ENCODE data around the gene WFDC2.

The WFDC2 gene

GRCh38 chr20:45469336-45470261 lies at the start of gene WFDC2:
Gene WFDC2 (plus strand): TSS chr20:45469753. CDS start chr20:45469782, 29 bp downstream.
- Histone ChIP-seq H3K4me3 (ENCODE audit: low read length) (peak within 1 kb of the TSS; percentile 58), H3K9me3 (ENCODE audit: control insufficient read depth, low read length) (no peaks in the 10 kb centered on the region), H3K9ac (ENCODE audit: low read length) (peak within 1 kb of the TSS; percentile 70), H3K36me3 (ENCODE audit: control insufficient read depth, insufficient read depth, low read length) (no peaks in the 10 kb centered on the region), H3K27me3 (ENCODE audit: control insufficient read depth, insufficient read depth, low read length) (peaks cover 27% of the 10 kb centered on the region), H3K4me1 (ENCODE audit: control insufficient read depth, insufficient read depth, low read length) (peaks cover 29% of the 10 kb centered on the region)

GRCh38 chr20:45420125-45420524 lies 49.4 kb upstream of the WFDC2 start:
- peak overlapping the region; percentile 26 for H3K9ac ChIP-seq (ENCODE audit: low read length)
- no peaks in the 10 kb centered on the region for H3K9me3 ChIP-seq (ENCODE audit: control insufficient read depth, low read length)
- peaks cover 40% of the 10 kb centered on the region for H3K4me1 ChIP-seq (ENCODE audit: control insufficient read depth, insufficient read depth, low read length)
- H3K36me3 ChIP-seq (ENCODE audit: control insufficient read depth, insufficient read depth, low read length): peaks cover 12% of the 10 kb centered on the region
- H3K4me3 ChIP-seq (ENCODE audit: low read length): no peak overlapping the region
- no peaks in the 10 kb centered on the region for H3K27me3 ChIP-seq (ENCODE audit: control insufficient read depth, insufficient read depth, low read length)

- Histone ChIP-seq H3K9me3 (ENCODE audit: control insufficient read depth, low read length) (no peaks in the 10 kb centered on the region), H3K4me1 (ENCODE audit: control insufficient read depth, insufficient read depth, low read length) (peaks cover 30% of the 10 kb centered on the region), H3K4me3 (ENCODE audit: low read length) (no peak overlapping the region), H3K27me3 (ENCODE audit: control insufficient read depth, insufficient read depth, low read length) (no peaks in the 10 kb centered on the region), H3K36me3 (ENCODE audit: control insufficient read depth, insufficient read depth, low read length) (peaks cover 12% of the 10 kb centered on the region), H3K9ac (ENCODE audit: low read length) (no peak overlapping the region)
Observed at GRCh38 chr20:45423700-45424099, 45.9 kb upstream of the WFDC2 start.

GRCh38 chr20:45425561-45425960 lies 44.0 kb upstream of the WFDC2 start:
- H3K36me3 ChIP-seq (ENCODE audit: control insufficient read depth, insufficient read depth, low read length): peaks cover 12% of the 10 kb centered on the region
- no peaks in the 10 kb centered on the region for H3K9me3 ChIP-seq (ENCODE audit: control insufficient read depth, low read length)
- H3K4me1 ChIP-seq (ENCODE audit: control insufficient read depth, insufficient read depth, low read length): peaks cover 13% of the 10 kb centered on the region
- no peaks in the 10 kb centered on the region for H3K27me3 ChIP-seq (ENCODE audit: control insufficient read depth, insufficient read depth, low read length)
- H3K4me3 ChIP-seq (ENCODE audit: low read length): no peak overlapping the region
- no peak overlapping the region for H3K9ac ChIP-seq (ENCODE audit: low read length)

GRCh38 chr20:45426320-45427016 lies 43.1 kb upstream of the WFDC2 start:
- peaks cover 3% of the 10 kb centered on the region for H3K36me3 ChIP-seq (ENCODE audit: control insufficient read depth, insufficient read depth, low read length)
- H3K4me3 ChIP-seq (ENCODE audit: low read length): no peak overlapping the region
- H3K27me3 ChIP-seq (ENCODE audit: control insufficient read depth, insufficient read depth, low read length): no peaks in the 10 kb centered on the region
- H3K4me1 ChIP-seq (ENCODE audit: control insufficient read depth, insufficient read depth, low read length): peaks cover 10% of the 10 kb centered on the region
- no peak overlapping the region for H3K9ac ChIP-seq (ENCODE audit: low read length)
- H3K9me3 ChIP-seq (ENCODE audit: control insufficient read depth, low read length): no peaks in the 10 kb centered on the region

GRCh38 chr20:45427236-45428149 lies 42.1 kb upstream of the WFDC2 start:
- H3K9me3 ChIP-seq (ENCODE audit: control insufficient read depth, low read length): no peaks in the 10 kb centered on the region
- H3K4me1 ChIP-seq (ENCODE audit: control insufficient read depth, insufficient read depth, low read length): peaks cover 10% of the 10 kb centered on the region
- H3K4me3 ChIP-seq (ENCODE audit: low read length): no peak overlapping the region
- no peak overlapping the region for H3K9ac ChIP-seq (ENCODE audit: low read length)
- H3K36me3 ChIP-seq (ENCODE audit: control insufficient read depth, insufficient read depth, low read length): no peaks in the 10 kb centered on the region
- no peaks in the 10 kb centered on the region for H3K27me3 ChIP-seq (ENCODE audit: control insufficient read depth, insufficient read depth, low read length)

- Histone ChIP-seq H3K4me1 (ENCODE audit: control insufficient read depth, insufficient read depth, low read length) (peaks cover 10% of the 10 kb centered on the region), H3K36me3 (ENCODE audit: control insufficient read depth, insufficient read depth, low read length) (no peaks in the 10 kb centered on the region), H3K9ac (ENCODE audit: low read length) (no peak overlapping the region), H3K9me3 (ENCODE audit: control insufficient read depth, low read length) (no peaks in the 10 kb centered on the region), H3K4me3 (ENCODE audit: low read length) (no peak overlapping the region), H3K27me3 (ENCODE audit: control insufficient read depth, insufficient read depth, low read length) (no peaks in the 10 kb centered on the region)
Observed at GRCh38 chr20:45429618-45430017, 39.9 kb upstream of the WFDC2 start.

- Histone ChIP-seq H3K4me1 (ENCODE audit: control insufficient read depth, insufficient read depth, low read length) (peaks cover 5% of the 10 kb centered on the region), H3K9me3 (ENCODE audit: control insufficient read depth, low read length) (no peaks in the 10 kb centered on the region), H3K9ac (ENCODE audit: low read length) (no peak overlapping the region), H3K36me3 (ENCODE audit: control insufficient read depth, insufficient read depth, low read length) (no peaks in the 10 kb centered on the region), H3K4me3 (ENCODE audit: low read length) (no peak overlapping the region), H3K27me3 (ENCODE audit: control insufficient read depth, insufficient read depth, low read length) (no peaks in the 10 kb centered on the region)
Observed at GRCh38 chr20:45432294-45432693, 37.3 kb upstream of the WFDC2 start.

GRCh38 chr20:45433316-45433715 lies 36.2 kb upstream of the WFDC2 start:
- H3K27me3 ChIP-seq (ENCODE audit: control insufficient read depth, insufficient read depth, low read length): no peaks in the 10 kb centered on the region
- H3K9ac ChIP-seq (ENCODE audit: low read length): no peak overlapping the region
- H3K4me1 ChIP-seq (ENCODE audit: control insufficient read depth, insufficient read depth, low read length): peaks cover 5% of the 10 kb centered on the region
- H3K4me3 ChIP-seq (ENCODE audit: low read length): no peak overlapping the region
- no peaks in the 10 kb centered on the region for H3K36me3 ChIP-seq (ENCODE audit: control insufficient read depth, insufficient read depth, low read length)
- no peaks in the 10 kb centered on the region for H3K9me3 ChIP-seq (ENCODE audit: control insufficient read depth, low read length)

GRCh38 chr20:45433976-45434375 lies 35.6 kb upstream of the WFDC2 start:
- no peak overlapping the region for H3K9ac ChIP-seq (ENCODE audit: low read length)
- H3K36me3 ChIP-seq (ENCODE audit: control insufficient read depth, insufficient read depth, low read length): no peaks in the 10 kb centered on the region
- H3K27me3 ChIP-seq (ENCODE audit: control insufficient read depth, insufficient read depth, low read length): no peaks in the 10 kb centered on the region
- H3K4me1 ChIP-seq (ENCODE audit: control insufficient read depth, insufficient read depth, low read length): peaks cover 5% of the 10 kb centered on the region
- no peaks in the 10 kb centered on the region for H3K9me3 ChIP-seq (ENCODE audit: control insufficient read depth, low read length)
- H3K4me3 ChIP-seq (ENCODE audit: low read length): no peak overlapping the region

GRCh38 chr20:45436732-45437485 lies 32.6 kb upstream of the WFDC2 start:
- H3K9ac ChIP-seq (ENCODE audit: low read length): peak overlapping the region; percentile 73

More at GRCh38 chr20:45436732-45437485, 32.6 kb upstream of the WFDC2 start:
- no peaks in the 10 kb centered on the region for H3K27me3 ChIP-seq (ENCODE audit: control insufficient read depth, insufficient read depth, low read length)
- H3K4me3 ChIP-seq (ENCODE audit: low read length): peak overlapping the region; percentile 64
- H3K36me3 ChIP-seq (ENCODE audit: control insufficient read depth, insufficient read depth, low read length): no peaks in the 10 kb centered on the region
- peaks cover 5% of the 10 kb centered on the region for H3K4me1 ChIP-seq (ENCODE audit: control insufficient read depth, insufficient read depth, low read length)
- H3K9me3 ChIP-seq (ENCODE audit: control insufficient read depth, low read length): no peaks in the 10 kb centered on the region
